NCI-H1930 (cell line): ENCODE results near the gene SNX5.
"Not testable (repeated sequence)": the region's sequence is repeated elsewhere in the genome, so short reads cannot be mapped to it uniquely, and the experiment has no call there.

Experiments
- DNase-seq, 2 experiments: peaks; one replicate each; lab custom pipeline; 2025; lab: John Stamatoyannopoulos, UW

Gene SNX5

DNA sequence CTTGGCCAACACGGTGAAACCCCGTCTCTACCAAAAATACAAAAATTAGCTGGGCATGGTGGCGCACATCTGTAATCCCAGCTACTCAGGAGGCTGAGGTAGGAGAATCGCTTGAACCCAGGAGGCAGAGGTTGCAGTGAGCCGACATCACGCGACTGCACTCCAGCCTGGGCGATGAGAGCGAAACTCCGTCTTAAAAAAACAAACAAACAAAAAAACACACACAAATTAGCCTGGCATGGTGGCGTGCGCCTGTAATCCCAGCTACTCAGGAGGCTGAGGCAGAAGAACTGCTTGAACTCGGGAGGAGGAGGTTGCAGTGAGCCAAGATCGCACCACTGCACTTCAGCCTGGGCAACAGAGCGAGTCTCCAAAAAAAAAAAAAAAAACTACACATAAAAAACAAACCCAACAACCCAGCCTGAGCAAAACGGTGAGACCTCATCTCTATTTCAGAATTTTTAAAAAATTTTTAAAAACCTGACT lies 8.2 kb downstream of the SNX5 start:
- not testable (repeated sequence) for DNase-seq

DNA sequence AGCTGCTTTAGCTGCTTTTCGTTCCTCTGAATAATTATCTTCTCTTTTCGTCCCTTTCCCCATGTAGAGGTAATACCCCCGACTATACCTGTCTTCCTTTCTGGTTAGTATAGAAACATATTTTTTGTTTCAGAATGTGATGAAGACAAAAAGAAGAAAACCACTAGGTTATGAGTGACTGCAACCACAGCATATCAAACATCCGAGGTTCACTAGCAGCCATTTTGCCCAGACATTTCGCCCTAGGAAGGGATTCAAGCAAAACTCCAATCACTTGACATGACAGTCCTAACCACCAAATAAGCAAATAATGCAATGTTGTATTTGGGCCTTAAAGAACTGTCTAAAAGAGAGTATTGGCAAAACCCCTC lies 9.4 kb downstream of the SNX5 start:
- DNase-seq, result no peak

DNA sequence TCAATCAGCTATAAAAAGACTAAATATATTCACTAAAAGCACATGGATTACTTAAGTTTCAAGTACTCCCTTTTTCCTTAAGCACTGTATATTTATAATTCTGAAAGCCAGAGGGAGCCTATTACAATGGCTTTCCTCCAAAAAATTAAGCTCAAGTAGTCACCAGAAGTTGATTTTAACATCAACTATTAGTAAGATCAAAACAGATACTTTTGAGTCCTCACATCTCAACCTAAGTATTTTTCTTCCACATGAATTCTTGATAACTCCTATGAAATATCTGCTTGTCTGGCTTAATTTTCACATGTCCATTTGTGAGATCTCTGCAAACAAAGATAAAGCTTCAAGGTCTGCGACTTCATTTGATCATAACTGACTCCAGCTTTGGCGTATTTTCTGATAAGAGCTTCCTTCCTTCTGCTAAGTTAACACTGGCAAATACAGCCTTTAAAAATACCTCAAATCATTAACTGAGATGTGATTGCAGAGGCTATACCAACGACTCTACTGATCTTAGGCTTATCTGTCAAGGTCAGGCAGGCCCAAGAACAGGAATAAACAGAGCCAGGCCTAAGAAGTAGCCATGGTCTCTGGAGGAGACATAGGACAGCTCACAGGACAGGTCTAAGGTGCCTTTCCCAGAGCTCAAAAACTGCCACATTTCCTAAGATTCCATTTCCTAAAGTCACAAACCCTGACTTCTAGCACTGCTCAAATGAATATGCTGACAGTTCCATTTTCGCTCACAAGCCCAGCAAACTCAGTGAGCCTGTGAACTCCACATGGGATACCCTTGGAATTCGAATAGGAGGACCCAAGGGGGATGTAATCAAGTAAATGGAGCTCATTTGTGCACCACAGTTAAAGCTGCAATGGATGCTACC lies 10.0 kb downstream of the SNX5 start:
- no peak for DNase-seq

DNA sequence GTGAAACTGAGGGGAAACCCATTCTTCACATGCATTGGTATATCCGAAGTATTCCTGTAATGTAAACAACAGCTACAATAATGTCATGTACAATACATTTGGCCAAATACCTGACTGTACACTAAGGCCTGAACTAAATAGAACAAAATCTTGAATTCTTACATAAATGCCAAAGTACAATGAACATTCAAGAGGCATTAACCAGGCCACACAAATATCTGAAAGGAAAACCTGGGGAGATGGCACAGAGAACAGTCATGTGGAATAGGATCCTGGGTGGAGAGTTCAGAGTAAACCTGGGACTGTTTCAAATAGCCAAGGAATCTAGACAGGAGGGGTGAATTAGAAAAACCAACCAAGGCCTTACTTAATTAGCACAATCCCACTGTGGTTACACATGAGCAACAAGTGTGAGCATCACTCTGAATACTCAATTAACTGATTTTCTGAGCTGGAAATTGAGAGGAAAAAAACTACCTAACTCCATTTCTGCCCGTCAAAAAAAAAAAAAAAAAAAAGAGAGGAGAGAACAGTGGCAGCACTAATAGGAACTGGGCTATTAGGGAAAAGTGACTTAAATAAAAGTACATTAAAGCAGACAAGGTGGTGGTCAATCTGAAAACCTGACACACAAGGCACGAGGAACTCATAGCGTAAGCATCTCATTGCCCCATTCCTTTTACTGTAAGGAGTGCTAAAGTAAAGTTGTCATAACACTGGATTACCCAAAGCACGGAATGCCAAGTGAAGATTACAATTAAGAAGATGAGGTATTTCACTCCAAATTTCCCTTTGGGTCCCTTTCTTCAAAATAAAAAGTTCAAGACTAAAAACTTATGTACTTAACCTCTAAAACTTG lies 10.9 kb downstream of the SNX5 start:
- no peak for DNase-seq

DNA sequence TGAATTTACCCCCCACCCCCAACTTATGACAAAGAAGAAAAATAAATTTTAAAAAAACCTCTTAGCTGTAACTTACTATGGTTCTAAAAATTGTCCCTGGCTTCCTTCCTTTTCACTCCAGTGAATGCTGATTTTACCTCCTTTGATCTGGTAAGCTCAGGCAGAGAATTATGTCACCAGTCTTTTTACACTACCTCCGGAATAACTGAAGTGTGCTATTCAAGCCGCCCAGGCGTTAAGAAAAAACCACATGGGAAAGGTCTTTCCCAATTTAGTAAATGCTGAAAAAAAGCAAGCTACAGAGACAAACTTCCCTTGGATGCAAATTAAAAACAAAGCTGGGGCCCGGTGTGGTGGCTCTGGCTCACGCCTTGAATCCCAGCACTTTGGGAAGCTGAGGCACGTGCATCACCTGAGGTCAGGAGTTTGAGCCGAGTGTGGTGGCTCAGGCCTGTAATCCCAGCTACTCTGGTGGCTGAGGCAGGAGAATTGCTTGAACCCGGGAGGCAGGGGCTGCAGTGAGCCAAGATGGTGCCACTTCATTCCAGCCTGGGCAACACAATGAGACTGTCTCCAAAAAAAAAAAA lies 12.4 kb downstream of the SNX5 start:
- no peak for DNase-seq

DNA sequence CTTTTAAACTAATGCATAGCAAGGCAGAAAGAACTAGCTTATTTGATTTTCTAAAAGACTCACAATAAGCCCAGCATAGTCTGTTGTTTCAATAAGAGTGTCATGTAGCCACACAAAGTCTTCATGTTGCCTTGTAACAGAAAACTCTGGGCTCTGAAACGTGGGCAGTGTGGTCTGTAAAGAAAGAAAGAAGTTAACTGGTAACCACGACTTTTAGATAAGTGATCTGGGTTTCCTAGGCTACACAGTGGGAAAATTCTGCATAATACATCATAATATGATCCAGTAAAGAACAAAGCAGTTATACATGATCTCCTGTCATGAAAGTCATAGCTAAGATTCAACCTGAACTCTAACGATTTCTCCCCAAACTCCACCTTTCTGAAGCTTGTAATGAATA lies 13.3 kb downstream of the SNX5 start:
- no peak for DNase-seq

DNA sequence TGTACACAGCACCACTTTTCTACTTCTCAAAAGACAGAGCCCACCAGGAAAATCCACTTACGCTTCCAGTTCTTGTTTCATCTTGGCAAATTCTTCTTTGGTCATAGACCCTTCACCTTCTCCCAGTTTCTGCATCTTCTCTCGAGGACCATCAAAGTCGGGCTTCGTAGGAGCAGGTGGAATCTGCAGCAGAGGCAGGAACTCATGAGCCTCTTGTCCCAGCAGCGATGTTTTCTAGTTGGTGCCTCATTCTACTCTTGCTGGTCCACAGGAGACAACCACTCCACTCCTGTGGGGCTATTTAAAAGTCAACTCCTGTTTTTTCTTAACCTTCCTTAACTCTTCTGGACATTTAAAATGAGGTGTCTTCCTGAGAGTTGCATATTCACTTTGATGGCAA lies 14.7 kb downstream of the SNX5 start:
- no peak for DNase-seq

DNA sequence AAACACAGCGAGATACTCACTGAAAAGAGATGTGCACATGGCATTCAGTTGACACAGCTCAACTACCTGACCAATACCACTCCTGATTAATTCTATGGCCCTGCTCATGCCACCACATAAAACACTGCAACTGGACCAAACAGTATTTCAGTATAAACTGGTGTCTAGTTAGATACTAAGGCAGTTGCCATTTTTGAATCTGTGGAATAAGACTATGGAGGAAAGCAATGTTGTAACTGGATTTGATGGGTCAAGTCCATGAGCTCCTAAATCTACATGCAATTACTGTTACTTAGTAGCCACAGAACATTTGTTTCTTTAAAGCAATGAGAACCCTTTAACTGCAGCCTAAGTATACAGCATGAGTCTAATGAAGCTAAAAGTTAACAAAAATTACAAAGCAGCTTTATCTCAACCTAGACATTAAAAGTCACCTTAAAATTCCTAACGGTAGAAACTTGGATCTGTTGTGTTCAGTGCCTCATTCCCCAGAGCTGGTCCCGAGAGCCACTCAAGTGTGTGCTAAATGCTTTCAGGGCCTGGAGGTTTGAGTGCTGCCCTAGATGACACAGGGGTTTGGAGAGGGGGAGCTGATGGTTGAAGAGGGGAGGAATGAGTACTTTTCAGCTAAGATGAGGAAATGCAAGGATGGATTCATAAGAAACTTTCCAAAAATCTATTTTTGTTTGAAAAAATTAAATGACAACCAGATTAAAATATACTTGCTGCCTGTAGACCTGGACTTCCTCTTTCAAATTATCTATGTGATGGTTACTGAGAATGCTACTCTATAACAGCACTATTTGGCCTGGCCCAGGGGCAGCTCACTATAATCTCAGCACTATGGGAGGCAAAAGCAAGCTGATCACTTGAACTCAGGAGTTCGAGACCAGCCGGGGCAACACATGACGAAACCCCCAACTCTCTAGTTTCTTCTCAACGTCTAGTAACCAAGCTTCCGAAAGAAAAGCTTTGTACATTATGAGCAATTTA lies 15.6 kb downstream of the SNX5 start:
- DNase-seq, result no peak

DNA sequence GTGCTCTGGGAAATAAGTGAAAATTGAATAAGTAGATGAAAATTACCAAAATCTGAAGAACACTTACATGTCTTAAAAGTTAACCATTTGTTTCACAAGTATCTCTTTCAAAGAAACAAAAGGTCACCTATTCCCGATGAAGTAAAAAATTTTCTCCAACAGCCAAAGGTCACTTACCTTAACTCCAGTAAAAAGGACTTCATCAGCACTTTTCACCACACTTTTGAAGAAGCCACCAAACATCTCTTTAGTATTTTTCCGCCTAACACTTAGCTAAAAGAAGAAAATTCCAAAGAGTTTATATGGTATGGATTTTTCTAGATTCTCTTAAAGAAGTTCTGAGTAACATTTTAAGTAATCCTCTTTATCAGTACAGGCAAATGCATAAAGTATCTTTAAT lies 17.3 kb downstream of the SNX5 start:
- DNase-seq, result no peak

DNA sequence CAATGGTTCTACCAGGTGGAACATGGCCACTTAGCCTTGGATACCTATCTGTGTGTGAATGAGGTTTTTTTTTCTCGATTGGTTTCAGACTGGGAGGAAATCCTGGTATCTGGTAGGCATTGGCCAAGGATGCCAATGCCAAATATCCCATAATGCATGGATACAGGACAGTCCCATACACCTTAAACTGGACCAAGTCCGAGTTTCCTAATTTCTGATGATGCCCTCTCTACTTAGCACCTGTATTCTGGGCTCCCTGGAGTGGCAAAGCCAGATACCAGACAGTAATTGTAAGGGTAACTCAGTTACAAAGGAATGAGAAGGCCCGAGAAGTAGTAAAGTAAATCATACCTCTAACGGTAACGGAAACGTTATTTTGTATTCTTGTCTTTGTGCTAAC lies 17.9 kb downstream of the SNX5 start:
- DNase-seq, result no peak

DNA sequence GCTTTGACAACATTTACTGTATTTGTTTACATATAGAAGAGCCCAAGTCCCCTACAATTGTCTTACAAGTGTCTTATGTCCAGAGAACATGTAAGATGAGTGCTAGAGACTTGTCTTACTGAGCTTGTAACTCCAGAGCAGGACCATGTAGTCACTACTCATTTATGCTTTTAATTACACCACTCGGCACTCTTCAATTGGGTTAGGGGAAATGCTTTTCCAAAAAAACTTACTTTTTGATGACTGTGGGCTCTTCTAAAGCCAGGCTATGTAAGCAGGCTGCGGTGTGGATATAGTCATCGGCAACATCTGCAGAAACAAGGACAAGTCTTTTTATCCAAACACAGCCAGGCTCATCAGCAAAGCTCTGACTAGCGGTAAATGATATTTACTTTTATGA lies 18.7 kb downstream of the SNX5 start:
- no peak for DNase-seq

DNA sequence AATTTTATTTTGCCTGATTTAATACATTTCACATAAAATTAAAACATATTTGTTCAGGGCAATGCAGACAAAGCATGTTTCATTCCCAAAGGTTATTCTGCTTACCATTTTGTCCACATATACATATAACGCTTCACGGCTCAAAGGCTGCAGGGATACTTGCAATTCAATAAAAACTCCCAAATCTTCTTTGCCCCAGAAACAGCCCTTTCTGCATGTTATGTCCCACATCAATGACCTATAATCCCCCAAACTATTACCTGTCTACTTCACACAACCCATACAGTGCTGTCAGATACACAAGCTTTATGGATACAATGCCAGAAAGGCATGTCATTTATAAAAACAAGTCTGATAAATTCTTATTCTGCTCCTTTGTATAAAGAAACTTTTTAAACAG lies 20.2 kb downstream of the SNX5 start:
- DNase-seq, result no peak

DNA sequence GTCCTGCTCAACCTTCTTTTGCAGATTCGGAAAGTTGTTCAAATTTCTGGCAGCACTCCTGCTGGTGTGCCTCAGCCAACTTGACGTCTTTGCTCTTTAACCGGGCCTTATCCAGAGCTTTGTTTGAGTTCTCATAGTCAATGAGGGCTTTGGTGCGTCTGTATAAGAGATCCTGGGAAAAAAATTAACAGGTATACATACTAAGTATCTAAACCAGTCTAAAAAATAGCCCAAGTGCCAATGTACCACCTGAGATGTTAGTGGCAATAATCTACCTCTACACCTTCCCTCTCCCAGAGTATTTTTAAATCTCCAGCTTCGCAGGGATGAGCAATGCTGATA lies 21.1 kb downstream of the SNX5 start:
- DNase-seq, result no peak

DNA sequence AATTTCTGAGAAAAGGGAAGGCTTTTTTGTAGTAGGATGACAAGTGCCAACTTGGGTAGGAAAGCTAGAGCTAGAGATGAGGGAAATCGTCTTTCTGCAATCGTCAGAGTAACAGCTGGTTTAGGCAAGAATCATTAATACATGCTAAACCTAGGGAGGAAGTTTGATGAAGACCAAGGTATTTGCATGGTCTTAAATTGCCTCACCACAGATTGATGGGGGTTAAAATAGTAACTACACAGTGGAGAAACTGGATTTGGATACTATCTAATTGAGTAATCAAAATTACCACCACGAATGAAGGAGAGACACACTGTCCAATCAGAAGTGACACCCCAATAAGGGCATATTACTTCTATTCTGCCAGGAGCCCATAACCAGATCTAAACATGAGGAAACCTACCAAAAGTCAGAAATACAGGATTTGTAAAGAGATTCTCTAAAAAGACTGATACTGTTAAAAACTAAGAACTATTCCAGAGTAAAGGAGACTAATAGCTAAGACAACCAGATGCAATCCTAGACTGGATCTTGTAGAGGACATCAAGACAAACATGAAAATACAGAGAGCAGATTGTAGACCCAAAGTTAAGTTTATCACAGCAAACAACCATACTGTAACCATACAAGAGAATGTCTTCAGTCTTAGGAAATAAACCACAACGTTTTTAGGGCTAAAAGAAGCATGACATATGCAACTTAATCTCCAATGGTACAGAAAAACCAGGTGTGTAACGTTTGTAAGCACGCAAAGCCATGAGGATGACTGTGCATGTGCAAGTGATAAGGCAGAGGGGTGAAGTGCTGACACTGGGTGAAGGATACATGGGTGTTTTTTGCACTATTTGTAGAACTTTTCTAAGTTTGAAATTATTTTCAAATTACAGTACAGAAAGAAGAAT lies 21.8 kb downstream of the SNX5 start:
- DNase-seq, result no peak

DNA sequence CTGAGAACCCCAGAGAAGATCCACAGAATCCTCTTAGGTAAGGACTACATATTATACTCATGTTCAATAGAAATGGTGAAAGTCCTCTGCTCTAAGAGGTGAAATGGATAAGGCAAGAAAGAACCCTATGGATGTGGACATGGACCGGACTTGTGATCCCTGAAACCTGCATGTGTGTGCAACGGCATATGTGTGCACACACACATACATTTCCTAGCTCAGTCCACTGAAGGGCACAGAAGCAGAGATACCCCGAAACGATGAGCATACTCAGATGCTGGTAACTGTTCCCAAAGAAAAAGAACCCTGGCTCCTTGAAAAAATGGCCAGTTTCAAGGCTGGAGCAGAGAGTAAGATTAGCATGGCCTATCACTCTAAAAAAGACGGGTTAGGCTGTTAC lies 22.6 kb downstream of the SNX5 start:
- DNase-seq, result no peak

DNA sequence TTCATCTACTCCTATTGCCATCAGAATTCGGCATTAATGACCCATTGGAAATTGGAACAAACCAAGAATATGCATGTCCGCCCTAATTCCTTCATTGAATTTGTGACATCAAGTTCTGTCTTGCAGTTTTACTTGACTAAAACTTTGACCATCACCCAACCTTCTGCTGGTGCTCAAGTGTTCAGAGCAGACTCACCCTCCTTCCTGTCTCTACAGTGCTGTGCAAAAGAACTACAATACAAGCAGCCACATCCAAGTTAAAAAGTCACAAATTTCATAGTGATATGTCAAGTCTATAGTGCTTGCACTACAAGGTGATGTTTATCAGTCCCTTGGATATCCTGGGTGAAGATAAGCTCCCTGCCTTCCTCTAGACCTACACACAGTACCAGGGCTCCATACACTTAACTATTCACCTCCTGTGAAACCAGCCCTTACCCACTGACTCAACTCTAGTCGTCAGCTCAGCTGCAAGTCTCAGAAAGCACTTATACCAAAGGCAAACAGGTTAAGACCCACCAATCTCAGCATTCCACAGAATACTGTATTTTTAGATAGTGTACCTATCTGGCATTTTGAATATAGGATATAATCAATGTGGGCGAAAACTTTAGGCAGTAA lies 23.6 kb downstream of the SNX5 start:
- DNase-seq, result no peak

DNA sequence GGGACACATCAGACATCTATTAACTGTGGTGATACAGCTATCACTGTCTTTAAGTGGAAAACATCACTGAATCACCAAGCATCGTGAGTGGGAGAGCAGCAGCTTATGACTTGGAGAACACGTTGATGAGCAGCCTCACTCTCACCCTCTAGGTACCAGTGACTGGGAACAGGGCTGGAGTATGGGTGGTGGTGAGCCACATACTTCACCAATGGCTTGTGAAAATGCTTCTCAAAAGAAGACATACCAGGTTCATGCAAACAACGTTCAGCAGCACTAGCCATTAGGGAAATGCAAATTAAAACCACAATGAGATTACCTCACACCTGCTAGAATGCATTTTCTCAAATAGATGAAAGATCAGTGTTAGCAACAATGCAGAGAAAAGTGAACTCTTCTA lies 25.3 kb downstream of the SNX5 start:
- no peak for DNase-seq

DNA sequence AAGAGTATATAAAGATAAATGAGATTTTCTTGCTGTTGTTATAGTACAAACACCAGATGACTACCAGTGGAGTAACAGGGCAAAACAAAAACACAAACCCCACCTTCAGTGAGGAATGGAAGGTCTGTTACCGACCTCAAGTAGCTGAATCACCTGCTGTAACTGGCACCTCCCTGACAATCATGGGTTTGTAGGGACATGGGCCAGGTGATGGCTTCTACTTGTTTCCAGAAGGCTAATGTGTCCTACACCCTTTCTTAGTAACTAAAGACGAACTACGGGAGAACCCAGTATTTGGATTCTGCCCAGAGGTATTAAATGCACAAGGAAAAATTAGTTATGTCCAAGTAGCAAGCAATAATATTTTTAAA lies 26.8 kb downstream of the SNX5 start:
- no peak for DNase-seq

DNA sequence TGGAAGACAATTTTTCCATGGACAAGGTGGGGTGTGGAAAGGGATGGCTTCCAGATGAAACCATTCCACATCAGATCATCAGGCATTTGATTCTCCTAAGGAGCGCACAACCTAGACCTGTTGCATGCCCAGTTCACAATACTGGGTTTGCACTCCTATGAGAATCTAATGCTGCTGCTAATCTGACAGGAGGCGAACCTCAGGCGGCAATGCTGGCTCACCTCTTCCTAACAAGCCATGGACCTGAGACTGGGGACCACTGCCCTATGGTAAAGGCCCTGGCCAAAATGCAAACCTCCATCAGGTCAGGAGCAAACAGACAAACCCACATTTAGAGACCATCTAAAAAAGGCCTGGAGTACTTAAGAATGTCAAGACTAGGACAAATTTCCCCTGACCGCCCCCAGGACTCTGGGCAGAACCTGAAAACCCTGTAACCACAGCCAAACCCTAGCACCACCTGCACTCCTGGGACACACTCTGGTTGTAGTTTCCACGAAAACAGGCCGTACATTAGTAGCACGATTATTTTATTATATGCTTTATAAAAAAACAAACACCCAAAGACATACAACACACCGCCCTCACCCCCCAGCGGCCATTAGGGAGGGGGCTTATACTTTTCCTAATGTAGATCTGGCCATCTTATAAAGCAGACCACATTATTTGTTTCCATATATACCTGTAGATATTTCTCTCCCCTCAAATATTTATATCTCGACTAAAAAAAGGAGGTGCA lies 27.3 kb downstream of the SNX5 start:
- no peak for DNase-seq
